Natural killer cell (primary cell): ENCODE data around the gene BRK1. TPM values are rescaled to one million over a fixed set of nuclear protein-coding genes. Genes with fewer than 3 reads are reported as not detected.
A peak's percentile ranks its signal among the peaks of the same experiment; 100 is the strongest.
"Not testable (repeated sequence)": the region's sequence is repeated elsewhere in the genome, so short reads cannot be mapped to it uniquely, and the experiment has no call there.

ENCODE experiments used
- ATAC-seq, 3 donors: fragments of 150-1000 bp in 2 of 3; fragments of 200-7000 bp in 1 of 3; cut with Tn5 transposase; 1 replicate in 1 of 3; 2 replicates in 2 of 3; pipeline ENCODE4 v1.10.0; 2021; ENCODE audit warnings: mild to moderate bottlenecking in 2 of 3, moderate library complexity in 2 of 3
- DNase-seq, 2 donors: peaks; one replicate each; pipeline versions ENCODE4 v3.0.0 to v3.0.0-alpha.2; 2013 to 2021; ENCODE audit warnings: mixed read lengths in 1 of 2
- H3K27ac ChIP-seq: one replicate; pipeline ENCODE4 v1.5.1; 2013; ENCODE audit warnings: mild to moderate bottlenecking, low read length
- H3K27me3 ChIP-seq: one replicate; pipeline ENCODE4 v1.6.1; 2013; ENCODE audit warnings: low read length; ENCODE audit not compliant: control insufficient read depth, insufficient read depth
- H3K36me3 ChIP-seq: one replicate; pipeline ENCODE4 v1.6.1; 2013; ENCODE audit warnings: low read length; ENCODE audit not compliant: control insufficient read depth, insufficient read depth
- H3K4me1 ChIP-seq: one replicate; pipeline ENCODE4 v1.6.1; 2013; ENCODE audit warnings: low read length; ENCODE audit not compliant: control insufficient read depth, insufficient read depth
- H3K4me3 ChIP-seq: one replicate; pipeline ENCODE4 v1.5.1; 2013; ENCODE audit warnings: low read length
- H3K9me3 ChIP-seq: one replicate; pipeline ENCODE4 v1.6.1; 2013; ENCODE audit warnings: low read length; ENCODE audit not compliant: control insufficient read depth, insufficient read depth
- H3K27ac Mint-ChIP-seq, 2 donors: one replicate each; pipeline ENCODE4 v1.8.0; 2022; ENCODE audit warnings: mild to moderate bottlenecking in 2 of 2, mixed read lengths in 2 of 2, moderate library complexity in 1 of 2
- H3K27me3 Mint-ChIP-seq, 2 donors: one replicate each; pipeline ENCODE4 v1.8.0; 2022; ENCODE audit warnings: low read depth in 2 of 2, mixed read lengths in 2 of 2
- H3K36me3 Mint-ChIP-seq: one replicate; pipeline ENCODE4 v1.8.0; 2022; ENCODE audit warnings: mixed read lengths
- H3K4me1 Mint-ChIP-seq, 2 donors: one replicate each; pipeline ENCODE4 v1.8.0; 2022; ENCODE audit warnings: mixed read lengths in 2 of 2
- H3K4me3 Mint-ChIP-seq: one replicate; pipeline ENCODE4 v1.8.0; 2022; ENCODE audit warnings: mild to moderate bottlenecking, moderate library complexity, mixed read lengths
- H3K9me3 Mint-ChIP-seq, 2 donors: one replicate each; pipeline ENCODE4 v1.8.0; 2022; ENCODE audit warnings: mixed read lengths in 2 of 2
- CTCF ChIP-seq: fragments of 200-600 bp; IDR thresholded peaks from one replicate; pipeline ENCODE4 v1.8.0; 2022; ENCODE audit warnings: antibody characterized with exemption
- WGBS: methylation state at CpG from one replicate; pipeline ENCODE4 v1.1.7; 2013; ENCODE audit warnings: missing lambda C conversion rate; ENCODE audit not compliant: insufficient coverage; 5-methylcytosine and 5-hydroxymethylcytosine counted together
- intact Hi-C: fragments of 100-400 bp; cut with micrococcal nuclease; formaldehyde crosslinking; loops from one replicate; pipeline ENCODE4 v1.14.2; 2022
- total RNA-seq, 4 donors: library from RNA; stranded (reverse); fragments of 120-200 nt in 1 of 4; gene quantifications; one replicate each; pipeline versions ENCODE4 v1.2.3 to v1.2.4, GENCODE V29; 2013 to 2022

Gene BRK1
- total RNA-seq, 3 donors from 2014 or later (not counting 1 experiment from before 2014, with no cell fraction given): 65.8 to 78.5 (median 75.0) TPM

DNA sequence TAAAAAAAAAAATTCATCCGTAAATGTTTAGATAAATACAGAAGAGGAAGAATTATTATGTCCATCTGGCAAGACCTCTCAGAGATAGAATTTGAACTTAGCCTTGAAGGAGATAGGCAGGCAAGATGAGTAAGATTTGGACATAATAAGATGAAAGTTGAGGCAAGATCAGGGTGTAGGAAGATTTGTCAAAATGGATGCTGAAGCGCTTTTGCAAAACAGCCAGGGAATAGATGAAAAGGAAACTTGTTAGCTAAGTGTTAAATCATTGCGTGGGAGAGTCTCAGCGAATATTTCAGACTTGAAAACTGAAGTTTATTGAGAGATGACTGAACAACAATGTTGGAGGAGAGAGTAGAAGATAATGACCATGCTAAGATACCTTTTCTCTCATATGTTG is 7.2 kb downstream of the BRK1 start:
- DNase-seq: no peak
- 92% methylated on average over 4 of the region's 4 CpGs for WGBS
- H3K27ac Mint-ChIP-seq: peak overlapping the region in 1 of 2 donors; percentile 5
- H3K27me3 ChIP-seq: no peaks in the 10 kb centered on the region
- H3K4me1 Mint-ChIP-seq: peaks cover 17 to 21% of the 10 kb centered on the region in 2 donors
- intact Hi-C loops: no loop called here
- H3K9me3 Mint-ChIP-seq: no peaks in the 10 kb centered on the region
- H3K27ac ChIP-seq: no peak overlapping the region
- H3K9me3 ChIP-seq: no peaks in the 10 kb centered on the region
- H3K4me3 ChIP-seq: no peak overlapping the region
- H3K36me3 ChIP-seq: peaks cover 36% of the 10 kb centered on the region
- ATAC-seq: no peak
- no peaks in the 10 kb centered on the region for H3K27me3 Mint-ChIP-seq
- H3K36me3 Mint-ChIP-seq: peaks cover 8% of the 10 kb centered on the region
- TF ChIP-seq CTCF: no peak
- H3K4me3 Mint-ChIP-seq: no peak overlapping the region
- H3K4me1 ChIP-seq: peaks cover 8% of the 10 kb centered on the region

DNA sequence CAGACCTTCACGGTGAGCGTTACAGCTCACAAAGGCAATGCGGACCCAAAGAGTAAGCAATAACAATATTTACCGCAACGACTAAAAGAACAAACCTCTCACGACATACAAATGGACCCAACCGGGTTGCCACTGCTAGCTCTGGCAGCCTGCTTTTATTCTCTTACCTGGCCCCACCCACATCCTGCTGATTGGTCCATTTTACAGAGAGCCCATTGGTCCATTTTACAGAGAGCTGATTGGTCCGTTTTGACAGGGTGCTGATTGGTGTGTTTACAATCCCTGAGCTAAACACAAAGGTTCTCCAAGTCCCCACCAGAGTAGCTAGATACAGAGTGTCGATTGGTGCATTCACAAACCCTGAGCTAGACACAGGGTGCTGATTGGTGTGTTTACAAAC is 20.4 kb downstream of the BRK1 start:
- H3K27me3 ChIP-seq, H3K27ac ChIP-seq, H3K36me3 Mint-ChIP-seq, intact Hi-C loops, H3K9me3 Mint-ChIP-seq, H3K9me3 ChIP-seq, DNase-seq, H3K4me1 Mint-ChIP-seq, H3K4me3 ChIP-seq, ATAC-seq, H3K4me1 ChIP-seq, H3K27me3 Mint-ChIP-seq, H3K27ac Mint-ChIP-seq, H3K36me3 ChIP-seq, H3K4me3 Mint-ChIP-seq: not testable (repeated sequence)
- whole genome bisulfite sequencing: 84% methylated on average over 8 of the region's 9 CpGs

GRCh38 chr3:10136426-10137005 is 21.0 kb downstream of the BRK1 start:
- DNase-seq: no peak
- Mint-ChIP-seq H3K36me3 (no peaks in the 10 kb centered on the region), H3K27ac (no peak overlapping the region), H3K4me3 (no peak overlapping the region), H3K27me3 (no peaks in the 10 kb centered on the region), H3K9me3 (no peaks in the 10 kb centered on the region), H3K4me1 (peaks cover 0 to under 1% of the 10 kb centered on the region in 2 donors)
- ATAC-seq: no peak
- Histone ChIP-seq H3K4me3 (no peak overlapping the region), H3K36me3 (no peaks in the 10 kb centered on the region), H3K4me1 (peaks cover 5% of the 10 kb centered on the region), H3K27me3 (no peaks in the 10 kb centered on the region), H3K27ac (no peak overlapping the region), H3K9me3 (no peaks in the 10 kb centered on the region)
- intact Hi-C loops: no loop called here
- 93% methylated on average over 25 of the region's 25 CpGs for WGBS
- TF ChIP-seq CTCF: no peak

DNA sequence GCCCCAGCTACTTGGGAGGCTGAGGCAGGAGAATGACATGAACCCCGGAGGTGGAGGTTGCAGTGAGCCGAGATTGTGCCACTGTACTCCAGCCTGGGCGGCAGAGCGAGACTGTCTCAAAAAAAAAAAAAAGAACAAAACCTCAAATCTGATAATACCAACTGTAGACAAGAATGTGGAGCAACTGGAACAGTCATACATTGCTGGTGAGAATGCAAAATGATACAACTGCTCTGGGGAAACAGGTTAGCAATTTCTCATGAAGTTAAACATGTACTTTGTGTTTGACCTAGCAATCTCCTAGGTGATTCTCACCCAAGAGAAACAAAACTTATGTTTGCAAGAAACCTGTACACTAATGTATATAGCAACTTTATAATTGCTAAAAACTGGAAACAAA is 21.7 kb downstream of the BRK1 start:
- ATAC-seq (no peak), DNase-seq (no peak)
- Histone ChIP-seq H3K27ac (no peak overlapping the region), H3K4me3 (no peak overlapping the region), H3K27me3 (no peaks in the 10 kb centered on the region), H3K9me3 (no peaks in the 10 kb centered on the region), H3K4me1 (peaks cover 5% of the 10 kb centered on the region), H3K36me3 (no peaks in the 10 kb centered on the region)
- H3K27me3 Mint-ChIP-seq: no peaks in the 10 kb centered on the region
- H3K9me3 Mint-ChIP-seq: no peaks in the 10 kb centered on the region
- H3K4me1 Mint-ChIP-seq: peaks cover 4 to 6% of the 10 kb centered on the region in 2 donors
- no peak for TF ChIP-seq CTCF
- no peak overlapping the region for H3K27ac Mint-ChIP-seq
- H3K36me3 Mint-ChIP-seq: no peaks in the 10 kb centered on the region
- intact Hi-C loops: no loop called here
- H3K4me3 Mint-ChIP-seq: no peak overlapping the region
- 80% methylated on average over 4 of the region's 4 CpGs for WGBS
